OCI-LY7 (cell line): ENCODE results near the gene ACCS. TPM values are rescaled to one million over a fixed set of nuclear protein-coding genes. Genes with fewer than 3 reads are reported as not detected.

ENCODE experiments used
- total RNA-seq, 2 experiments: library from RNA; depleted of rRNA in 1 of 2; stranded (reverse); fragments of >200 nt in 1 of 2; shearing (Covaris generic) in 1 of 2; gene quantifications; 2 replicates each; pipeline ENCODE4 v1.2.3, GENCODE V29; 2014 to 2022

Gene ACCS
- total RNA-seq, 2 experiments from 2014 or later, result not detected

Other genes starting within 250 kb of the ACCS start
- not detected in 2 replicates for gene ALKBH3, start 185.4 kb upstream of the ACCS start, total RNA-seq (2014; rRNA removed; shearing (Covaris generic))
- not detected in 2 replicates for gene ALKBH3, start 185.4 kb upstream of the ACCS start, total RNA-seq (2022)
- not detected in 2 replicates for gene C11orf96, start 123.6 kb upstream of the ACCS start, total RNA-seq (2014; rRNA removed; shearing (Covaris generic))
- gene C11orf96, start 123.6 kb upstream of the ACCS start, total RNA-seq (2022), result not detected in 2 replicates
- gene ACCSL, start 18.3 kb upstream of the ACCS start, total RNA-seq (2014; rRNA removed; shearing (Covaris generic)), result not detected in 2 replicates
- gene ACCSL, start 18.3 kb upstream of the ACCS start, total RNA-seq (2022), result not detected in 2 replicates
- gene EXT2, start 29.4 kb downstream of the ACCS start, total RNA-seq (2014; rRNA removed; shearing (Covaris generic)), result 24.1 and 31.8 TPM in 2 replicates
- 22.3 and 25.5 TPM in 2 replicates for gene EXT2, start 29.4 kb downstream of the ACCS start, total RNA-seq (2022)
- not detected in 2 replicates for gene ALX4, start 243.9 kb downstream of the ACCS start, total RNA-seq (2014; rRNA removed; shearing (Covaris generic))
- not detected in 2 replicates for gene ALX4, start 243.9 kb downstream of the ACCS start, total RNA-seq (2022)